Erythroblast (primary cell): ENCODE results near the gene NEUROD2.

Source experiments
- GATA1 ChIP-seq: IDR thresholded peaks from 2 replicates; pipeline ENCODE4 v1.6.1; 2011; ENCODE audit warnings: low read depth, mild to moderate bottlenecking, control low read depth, low read length, moderate library complexity
- POLR2A ChIP-seq: IDR thresholded peaks from 2 replicates; pipeline ENCODE4 v1.6.1; 2011; ENCODE audit warnings: mild to moderate bottlenecking, low read length

GRCh38 chr17:39624313-39624712 lies 16.6 kb upstream of the NEUROD2 start:
- no peak for TF ChIP-seq POLR2A
- no peak for TF ChIP-seq GATA1
